Mesendoderm (in vitro differentiated cells): ENCODE data around the gene MYRFL.

Experiments
- DNase-seq: peaks from one replicate; pipeline ENCODE4 v3.0.0; 2013
- H2AK5ac ChIP-seq: 2 replicates; pipeline ENCODE4 v1.6.1; 2013; ENCODE audit warnings: low read length, inconsistent platforms
- H2BK120ac ChIP-seq: 2 replicates; pipeline ENCODE4 v1.6.1; 2013; ENCODE audit warnings: low read depth, mild to moderate bottlenecking, low read length, moderate library complexity, mixed read lengths
- H2BK15ac ChIP-seq: replicated peaks from 2 replicates; pipeline ENCODE4 v1.6.1; 2013; ENCODE audit warnings: low read depth, mild to moderate bottlenecking, moderate library complexity
- H2BK5ac ChIP-seq: 2 replicates; pipeline ENCODE4 v1.6.1; 2013; ENCODE audit warnings: low read length, inconsistent platforms
- H3K18ac ChIP-seq: 2 replicates; pipeline ENCODE4 v1.6.1; 2013; ENCODE audit warnings: mild to moderate bottlenecking, low read length, mixed read lengths
- H3K23ac ChIP-seq: one replicate; pipeline ENCODE4 v1.6.1; 2013; ENCODE audit warnings: low read length
- H3K27ac ChIP-seq: 2 replicates; pipeline ENCODE4 v1.5.1; 2013; ENCODE audit warnings: low read depth, mild to moderate bottlenecking, inconsistent platforms, low read length, moderate library complexity
- H3K27me3 ChIP-seq: 2 replicates; pipeline ENCODE4 v1.6.1; 2013; ENCODE audit warnings: low read length, control low read depth, mild to moderate bottlenecking, inconsistent platforms; ENCODE audit not compliant: insufficient read depth, poor library complexity
- H3K36me3 ChIP-seq: 2 replicates; pipeline ENCODE4 v1.6.1; 2013; ENCODE audit warnings: low read length, inconsistent platforms; ENCODE audit not compliant: control insufficient read depth, insufficient read depth
- H3K4ac ChIP-seq: one replicate; pipeline ENCODE4 v1.6.1; 2013; ENCODE audit warnings: low read depth, mild to moderate bottlenecking, low read length, moderate library complexity
- H3K4me1 ChIP-seq: 2 replicates; pipeline ENCODE4 v1.6.1; 2013; ENCODE audit warnings: low read depth, low read length, inconsistent platforms; ENCODE audit not compliant: control insufficient read depth
- H3K4me2 ChIP-seq: 2 replicates; pipeline ENCODE4 v1.6.1; 2013; ENCODE audit warnings: low read length
- H3K4me3 ChIP-seq: 2 replicates; pipeline ENCODE4 v1.5.1; 2013; ENCODE audit warnings: mild to moderate bottlenecking, low read length
- H3K56ac ChIP-seq: one replicate; pipeline ENCODE4 v1.6.1; 2013; ENCODE audit warnings: low read length
- H3K79me1 ChIP-seq: 2 replicates; pipeline ENCODE4 v1.6.1; 2013; ENCODE audit warnings: low read length, inconsistent platforms
- H3K79me2 ChIP-seq: 2 replicates; pipeline ENCODE4 v1.6.1; 2013; ENCODE audit warnings: mild to moderate bottlenecking, low read length; ENCODE audit not compliant: control insufficient read depth, insufficient read depth
- H3K9ac ChIP-seq: 2 replicates; pipeline ENCODE4 v1.6.1; 2013; ENCODE audit warnings: low read length, inconsistent platforms
- H4K5ac ChIP-seq: one replicate; pipeline ENCODE4 v1.6.1; 2013; ENCODE audit warnings: low read length
- H4K8ac ChIP-seq: one replicate; pipeline ENCODE4 v1.6.1; 2013; ENCODE audit warnings: low read depth, mild to moderate bottlenecking, control low read depth, low read length, moderate library complexity
- WGBS: extraction: QIAGEN DNeasy Blood & Tissue Kit; methylation state at CpG from one replicate; pipeline ENCODE4 v1.1.7; 2013; ENCODE audit warnings: low lambda C conversion rate, missing lambda C conversion rate; ENCODE audit not compliant: insufficient coverage; ENCODE audit errors: extremely low coverage; 5-methylcytosine and 5-hydroxymethylcytosine counted together

Gene MYRFL

DNA sequence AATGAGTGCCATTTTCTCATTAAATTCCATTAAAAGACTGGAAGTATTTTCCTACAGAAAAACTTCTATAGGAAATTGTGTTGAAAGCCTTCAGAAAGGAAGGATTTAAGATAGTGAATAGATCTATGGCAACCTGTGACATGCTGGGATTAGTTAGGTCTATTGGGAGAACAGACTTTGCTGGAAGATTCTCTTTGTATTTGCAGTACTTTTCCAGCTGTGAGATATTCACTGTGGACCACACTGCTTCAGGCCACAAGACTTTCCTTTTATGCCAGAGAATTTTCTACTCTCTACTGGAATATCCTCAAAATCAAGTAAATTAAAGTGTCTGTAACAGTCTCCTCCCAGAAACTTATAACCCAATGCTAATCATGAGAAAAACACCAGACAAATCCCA lies 136.2 kb downstream of the MYRFL start:
- H4K8ac ChIP-seq: no peak overlapping the region
- H3K4ac ChIP-seq: no peak overlapping the region
- no peak overlapping the region for H3K4me2 ChIP-seq
- no peak for DNase-seq
- H2AK5ac ChIP-seq: no peak overlapping the region
- no peak overlapping the region for H3K4me3 ChIP-seq
- H4K5ac ChIP-seq: no peak overlapping the region
- no peak overlapping the region for H3K27ac ChIP-seq
- H3K79me1 ChIP-seq: no peaks in the 10 kb centered on the region
- H3K27me3 ChIP-seq: no peaks in the 10 kb centered on the region
- no peaks in the 10 kb centered on the region for H3K79me2 ChIP-seq
- H3K36me3 ChIP-seq: no peaks in the 10 kb centered on the region
- no peak overlapping the region for H3K23ac ChIP-seq
- H2BK15ac ChIP-seq: no peak overlapping the region
- peaks cover 2% of the 10 kb centered on the region for H3K4me1 ChIP-seq
- H3K56ac ChIP-seq: no peak overlapping the region
- H2BK5ac ChIP-seq: no peak overlapping the region
- H2BK120ac ChIP-seq: no peak overlapping the region
- H3K9ac ChIP-seq: no peak overlapping the region
- no peak overlapping the region for H3K18ac ChIP-seq

DNA sequence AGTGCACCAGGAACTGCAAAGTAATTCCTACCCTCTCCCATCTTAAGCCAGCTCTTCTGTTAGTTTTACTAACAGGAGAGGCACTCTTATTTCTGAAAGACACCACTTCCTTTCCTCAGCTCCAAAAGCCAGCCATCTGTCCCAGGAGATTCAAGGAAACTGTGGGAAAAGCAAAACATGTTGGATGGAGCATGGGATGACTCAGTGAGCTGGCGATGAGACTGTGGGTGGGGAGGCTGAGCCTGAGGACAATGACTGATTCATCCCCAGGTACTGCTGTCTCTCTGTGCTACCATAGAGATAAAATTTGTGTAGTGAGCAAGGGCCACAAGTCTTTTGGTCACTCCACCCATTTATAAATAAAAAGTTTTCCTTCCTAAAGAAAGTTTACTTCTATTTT lies 141.4 kb downstream of the MYRFL start:
- no peaks in the 10 kb centered on the region for H3K4me1 ChIP-seq
- H3K27ac ChIP-seq: no peak overlapping the region
- no peak overlapping the region for H4K8ac ChIP-seq
- H2BK15ac ChIP-seq: no peak overlapping the region
- H3K79me1 ChIP-seq: no peaks in the 10 kb centered on the region
- H3K36me3 ChIP-seq: no peaks in the 10 kb centered on the region
- WGBS: no CpG with 5 or more reads among the region's 1 CpG
- H3K9ac ChIP-seq: no peak overlapping the region
- H3K23ac ChIP-seq: no peak overlapping the region
- H3K4me2 ChIP-seq: no peak overlapping the region
- DNase-seq: peak; percentile 34
- H3K18ac ChIP-seq: no peak overlapping the region
- H2BK5ac ChIP-seq: no peak overlapping the region
- H3K79me2 ChIP-seq: no peaks in the 10 kb centered on the region
- no peak overlapping the region for H3K56ac ChIP-seq
- H3K27me3 ChIP-seq: no peaks in the 10 kb centered on the region
- no peak overlapping the region for H3K4ac ChIP-seq
- no peak overlapping the region for H2AK5ac ChIP-seq
- no peak overlapping the region for H2BK120ac ChIP-seq
- H3K4me3 ChIP-seq: no peak overlapping the region
- H4K5ac ChIP-seq: no peak overlapping the region

DNA sequence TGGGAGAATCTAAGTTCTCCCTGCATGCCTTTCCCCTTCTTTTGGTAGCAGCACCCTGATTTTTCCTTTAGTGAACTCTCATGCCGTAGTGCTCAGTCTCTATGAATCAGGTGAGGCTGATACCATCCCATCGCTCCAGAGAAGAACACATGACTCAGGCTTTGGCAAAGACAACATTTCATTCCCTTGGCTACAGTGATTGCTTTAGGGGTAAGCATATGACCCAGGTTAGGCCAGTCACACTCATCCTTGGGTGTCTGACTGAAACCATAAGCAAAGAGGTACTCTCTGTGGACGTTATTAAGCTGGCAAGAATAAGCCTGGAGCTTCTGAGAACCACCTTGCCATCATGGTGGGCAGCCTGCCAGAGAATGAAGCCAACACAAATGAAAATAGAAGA lies 141.8 kb downstream of the MYRFL start:
- Histone ChIP-seq H3K79me2 (no peaks in the 10 kb centered on the region), H3K4me1 (no peaks in the 10 kb centered on the region), H3K27ac (no peak overlapping the region), H3K56ac (no peak overlapping the region), H3K79me1 (no peaks in the 10 kb centered on the region), H2BK5ac (no peak overlapping the region), H2BK15ac (no peak overlapping the region), H3K36me3 (no peaks in the 10 kb centered on the region), H3K23ac (no peak overlapping the region), H4K5ac (no peak overlapping the region), H4K8ac (no peak overlapping the region), H3K4me2 (no peak overlapping the region), H3K18ac (no peak overlapping the region), H3K27me3 (no peaks in the 10 kb centered on the region), H3K4me3 (no peak overlapping the region), H3K9ac (no peak overlapping the region), H3K4ac (no peak overlapping the region), H2AK5ac (no peak overlapping the region), H2BK120ac (no peak overlapping the region)
- WGBS: no CpG with 5 or more reads among the region's 3 CpGs
- DNase-seq: no peak

DNA sequence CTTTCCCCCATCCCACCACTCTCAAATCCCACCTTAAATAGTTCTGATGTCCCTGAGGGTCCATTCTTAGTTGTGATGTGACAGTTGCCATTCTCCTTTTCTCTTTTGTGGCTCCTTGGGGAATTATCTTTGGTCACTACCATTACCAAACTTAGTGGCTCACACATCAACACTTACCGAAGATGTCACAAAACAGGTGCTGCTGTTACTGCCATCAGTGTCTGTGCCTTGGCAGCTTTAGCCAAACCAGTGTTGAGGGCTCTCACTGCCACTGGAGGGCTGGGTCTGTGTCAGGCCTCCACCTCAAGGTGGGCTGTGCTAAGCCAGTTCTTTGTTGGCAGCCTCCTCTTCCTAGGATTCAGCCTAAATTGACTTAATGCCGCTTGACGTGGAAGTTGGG lies 144.0 kb downstream of the MYRFL start:
- H3K36me3 ChIP-seq: no peaks in the 10 kb centered on the region

DNA sequence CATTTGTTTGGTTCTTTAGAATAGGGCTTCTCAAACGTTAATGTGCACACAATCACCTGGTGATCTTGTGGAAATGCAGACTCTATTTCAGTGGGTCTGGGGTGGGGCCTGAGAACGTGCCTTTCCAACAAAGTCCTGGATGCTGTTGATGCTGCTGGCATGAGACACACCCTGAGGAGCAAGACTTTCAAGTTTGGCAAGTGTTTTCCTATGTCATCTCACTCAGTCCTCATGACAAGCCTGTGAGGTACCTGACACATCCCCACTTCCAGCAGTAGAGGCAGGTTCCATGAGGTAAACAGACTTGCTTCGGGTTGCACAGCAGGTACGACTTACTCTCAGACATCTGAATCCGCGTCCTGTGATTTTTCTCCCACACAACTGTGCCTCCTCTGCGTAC lies 147.1 kb downstream of the MYRFL start:
- no peaks in the 10 kb centered on the region for H3K79me1 ChIP-seq
- no peak for DNase-seq
- no peak overlapping the region for H2BK15ac ChIP-seq
- no peak overlapping the region for H3K27ac ChIP-seq
- H3K9ac ChIP-seq: no peak overlapping the region
- H3K36me3 ChIP-seq: no peaks in the 10 kb centered on the region
- H3K27me3 ChIP-seq: no peaks in the 10 kb centered on the region
- no peak overlapping the region for H2BK5ac ChIP-seq
- H2AK5ac ChIP-seq: no peak overlapping the region
- H3K56ac ChIP-seq: no peak overlapping the region
- no peaks in the 10 kb centered on the region for H3K4me1 ChIP-seq
- no peak overlapping the region for H3K23ac ChIP-seq
- H3K18ac ChIP-seq: no peak overlapping the region
- H3K4me2 ChIP-seq: no peak overlapping the region
- no peak overlapping the region for H4K8ac ChIP-seq
- no peak overlapping the region for H2BK120ac ChIP-seq
- no peak overlapping the region for H3K4ac ChIP-seq
- H3K79me2 ChIP-seq: no peaks in the 10 kb centered on the region
- no peak overlapping the region for H3K4me3 ChIP-seq
- WGBS: no CpG with 5 or more reads among the region's 7 CpGs
- no peak overlapping the region for H4K5ac ChIP-seq

More for the DNA sequence above, 144.0 kb downstream of the MYRFL start:
- H2AK5ac ChIP-seq: no peak overlapping the region
- no peak for DNase-seq
- H3K27ac ChIP-seq: no peak overlapping the region
- no peaks in the 10 kb centered on the region for H3K4me1 ChIP-seq
- WGBS: no CpG with 5 or more reads among the region's 3 CpGs
- H2BK5ac ChIP-seq: no peak overlapping the region
- no peaks in the 10 kb centered on the region for H3K79me2 ChIP-seq
- no peak overlapping the region for H3K4me2 ChIP-seq
- no peak overlapping the region for H3K9ac ChIP-seq
- H3K56ac ChIP-seq: no peak overlapping the region
- no peak overlapping the region for H2BK120ac ChIP-seq
- no peak overlapping the region for H4K5ac ChIP-seq
- no peak overlapping the region for H3K23ac ChIP-seq
- H4K8ac ChIP-seq: no peak overlapping the region
- no peaks in the 10 kb centered on the region for H3K27me3 ChIP-seq
- H3K4me3 ChIP-seq: no peak overlapping the region
- H2BK15ac ChIP-seq: no peak overlapping the region
- no peak overlapping the region for H3K4ac ChIP-seq
- H3K18ac ChIP-seq: no peak overlapping the region
- H3K79me1 ChIP-seq: no peaks in the 10 kb centered on the region

DNA sequence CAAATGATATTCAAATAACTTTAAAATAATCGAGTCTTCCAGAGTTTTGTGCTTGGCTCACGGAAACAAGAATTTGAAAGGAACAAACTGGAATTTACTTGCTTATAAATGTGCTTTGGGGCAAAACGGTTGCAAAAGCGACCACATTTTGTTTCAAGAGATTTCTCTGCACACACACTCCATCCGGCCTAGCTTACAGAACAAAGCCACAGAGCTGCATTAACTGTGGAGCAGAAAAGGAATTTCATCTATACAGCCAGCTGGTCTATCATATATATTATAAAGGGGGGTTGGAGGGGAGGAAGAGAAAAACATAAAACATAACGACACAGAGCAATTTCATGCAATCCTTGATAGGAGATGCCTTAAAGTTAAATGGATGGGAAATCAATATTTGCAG lies 153.0 kb downstream of the MYRFL start:
- Histone ChIP-seq H3K79me1 (no peaks in the 10 kb centered on the region), H4K8ac (no peak overlapping the region), H3K4ac (no peak overlapping the region), H2BK120ac (no peak overlapping the region), H3K36me3 (no peaks in the 10 kb centered on the region), H4K5ac (no peak overlapping the region), H3K9ac (no peak overlapping the region), H3K79me2 (no peaks in the 10 kb centered on the region), H3K4me3 (no peak overlapping the region), H3K56ac (no peak overlapping the region), H2BK15ac (no peak overlapping the region), H2BK5ac (no peak overlapping the region), H3K23ac (no peak overlapping the region), H3K27ac (no peak overlapping the region), H2AK5ac (no peak overlapping the region), H3K18ac (no peak overlapping the region), H3K4me1 (no peaks in the 10 kb centered on the region), H3K27me3 (no peaks in the 10 kb centered on the region), H3K4me2 (no peak overlapping the region)
- DNase-seq: no peak
- WGBS: no CpG with 5 or more reads among the region's 6 CpGs
